OCI-LY3 (cell line): ENCODE results near the gene RAP1A.

Experiments used
- CTCF ChIP-seq: fragments of 200-600, 300-600 bp; sonication (generic); IDR thresholded peaks from 2 replicates; pipeline ENCODE4 v1.5.1; 2014; ENCODE audit warnings: antibody characterized with exemption, low read length, low read depth
- EZH2phosphoT487 ChIP-seq: fragments of 200-600 bp; shearing (Covaris generic); IDR thresholded peaks from 2 replicates; pipeline ENCODE4 v1.6.1; 2018; ENCODE audit warnings: antibody characterized with exemption, mixed run types, low read depth

- peak; percentile 52 for TF ChIP-seq CTCF
- TF ChIP-seq EZH2phosphoT487 = no peak
Measured at GRCh38 chr1:111656086-111657017, 36.8 kb downstream of the RAP1A start.
